HG02870 (cell line): ENCODE results near the gene TAGLN.
"Not testable (repeated sequence)": the region's sequence is repeated elsewhere in the genome, so short reads cannot be mapped to it uniquely, and the experiment has no call there.

Experiments
- ATAC-seq: cut with Tn5 transposase; IDR thresholded peaks from one replicate; pipeline ENCODE4 v1.9.1; 2021; ENCODE audit warnings: mild to moderate bottlenecking, moderate library complexity; ENCODE audit not compliant: unreplicated experiment

The TAGLN gene

GRCh38 chr11:117180661-117181585 lies 18.2 kb upstream of the TAGLN start:
- ATAC-seq, result no peak

- ATAC-seq, result no peak
Observed at GRCh38 chr11:117181586-117182550, 17.3 kb upstream of the TAGLN start.

DNA sequence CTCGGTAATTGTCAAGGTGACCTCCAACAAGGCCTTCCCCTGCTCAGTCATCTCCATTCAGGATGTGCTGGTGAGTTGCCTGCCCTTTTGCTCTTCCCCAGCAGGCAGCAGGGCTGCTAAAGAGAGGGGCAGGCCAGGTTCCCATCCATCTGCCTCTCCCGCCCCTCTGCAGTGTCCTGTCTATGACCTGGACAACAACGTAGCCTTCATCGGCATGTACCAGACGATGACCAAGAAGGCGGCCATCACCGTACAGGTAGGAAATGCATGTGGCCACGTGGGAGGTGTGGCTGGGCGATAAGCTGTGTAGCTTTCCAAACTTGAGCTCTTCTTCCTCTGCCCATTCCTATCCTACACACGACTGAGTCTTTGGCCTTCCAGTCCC lies 16.6 kb upstream of the TAGLN start:
- no peak for ATAC-seq

DNA sequence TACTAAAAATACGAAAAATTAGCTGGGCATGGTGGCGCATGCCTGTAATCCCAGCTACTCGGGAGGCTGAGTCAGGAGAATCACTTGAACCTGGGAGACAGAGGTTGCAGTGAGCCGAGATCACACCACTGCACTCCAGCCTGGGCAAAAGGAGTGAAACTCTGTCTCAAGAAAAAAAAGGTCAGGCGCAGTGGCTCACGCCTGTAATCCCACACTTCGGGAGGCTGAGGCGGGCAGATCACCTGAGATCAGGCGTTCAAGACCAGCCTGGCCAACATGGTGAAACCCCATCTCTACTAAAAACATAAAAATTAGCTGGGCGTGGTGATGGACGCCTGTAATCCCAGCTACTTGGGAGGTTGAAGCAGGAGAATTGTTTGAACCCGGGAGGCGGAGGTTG lies 16.0 kb upstream of the TAGLN start:
- ATAC-seq, result not testable (repeated sequence)

DNA sequence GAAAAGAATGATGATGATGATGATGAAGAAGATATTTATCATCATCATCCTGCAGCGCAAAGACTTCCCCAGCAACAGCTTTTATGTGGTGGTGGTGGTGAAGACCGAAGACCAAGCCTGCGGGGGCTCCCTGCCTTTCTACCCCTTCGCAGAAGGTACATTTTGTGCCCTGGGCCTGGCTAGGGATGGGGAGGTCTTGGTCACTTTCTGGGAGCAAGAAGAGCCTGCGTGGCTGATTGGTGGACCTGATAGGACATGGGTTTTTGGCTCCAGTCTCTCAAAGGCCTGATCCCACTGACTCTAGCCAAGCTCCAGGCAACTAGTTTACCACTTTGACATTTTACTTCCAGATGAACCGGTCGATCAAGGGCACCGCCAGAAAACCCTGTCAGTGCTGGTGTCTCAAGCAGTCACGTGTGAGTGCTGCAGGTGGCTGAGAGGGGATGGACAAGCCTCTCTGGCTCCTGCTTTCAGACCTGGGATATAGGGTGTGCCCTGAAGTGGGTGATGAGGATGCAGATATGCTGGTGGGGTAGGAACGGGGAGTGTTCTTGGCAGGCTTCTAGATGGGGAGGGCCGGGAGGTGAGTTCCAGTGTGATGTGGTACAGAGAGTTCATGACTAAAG lies 15.3 kb upstream of the TAGLN start:
- ATAC-seq, result no peak

- ATAC-seq, result no peak
Observed at GRCh38 chr11:117185736-117186430, 13.3 kb upstream of the TAGLN start.

DNA sequence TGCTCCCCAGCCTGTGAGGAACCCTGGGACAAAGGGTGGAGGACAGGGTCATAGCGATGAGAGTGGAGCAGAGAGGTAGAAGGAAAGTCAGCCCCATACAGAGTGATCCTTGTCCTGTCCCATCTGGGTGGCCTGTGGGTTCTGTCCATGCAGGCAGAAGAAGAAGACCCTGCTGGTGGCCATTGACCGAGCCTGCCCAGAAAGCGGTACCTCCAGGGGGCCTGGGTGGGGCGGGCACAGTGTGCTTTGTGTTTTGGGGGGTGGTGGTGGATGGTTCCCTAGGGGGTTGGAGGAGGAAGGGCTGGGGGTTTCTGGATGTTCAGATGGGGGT lies 12.8 kb upstream of the TAGLN start:
- ATAC-seq, result no peak

- no peak for ATAC-seq
Observed at GRCh38 chr11:117187007-117187406, 12.2 kb upstream of the TAGLN start.

DNA sequence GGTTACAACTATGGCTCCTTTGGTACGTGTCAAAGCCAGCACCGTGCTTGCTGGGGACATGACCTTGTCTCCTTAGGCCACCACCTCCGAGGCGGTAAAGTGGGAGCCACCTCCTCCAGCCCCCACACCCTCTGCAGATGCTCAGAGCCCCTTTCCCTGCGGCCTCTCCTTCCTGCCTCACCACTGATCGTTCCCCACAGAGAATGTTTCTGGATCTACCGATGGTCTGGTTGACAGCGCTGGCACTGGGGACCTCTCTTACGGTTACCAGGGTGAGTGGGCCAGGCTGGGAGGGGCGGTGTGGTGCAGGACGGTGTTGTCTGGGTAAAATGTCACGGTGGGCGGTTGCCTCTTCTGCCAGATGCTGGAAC lies 11.8 kb upstream of the TAGLN start:
- no peak for ATAC-seq

- no peak for ATAC-seq
Observed at GRCh38 chr11:117187799-117188481, 11.2 kb upstream of the TAGLN start.

DNA sequence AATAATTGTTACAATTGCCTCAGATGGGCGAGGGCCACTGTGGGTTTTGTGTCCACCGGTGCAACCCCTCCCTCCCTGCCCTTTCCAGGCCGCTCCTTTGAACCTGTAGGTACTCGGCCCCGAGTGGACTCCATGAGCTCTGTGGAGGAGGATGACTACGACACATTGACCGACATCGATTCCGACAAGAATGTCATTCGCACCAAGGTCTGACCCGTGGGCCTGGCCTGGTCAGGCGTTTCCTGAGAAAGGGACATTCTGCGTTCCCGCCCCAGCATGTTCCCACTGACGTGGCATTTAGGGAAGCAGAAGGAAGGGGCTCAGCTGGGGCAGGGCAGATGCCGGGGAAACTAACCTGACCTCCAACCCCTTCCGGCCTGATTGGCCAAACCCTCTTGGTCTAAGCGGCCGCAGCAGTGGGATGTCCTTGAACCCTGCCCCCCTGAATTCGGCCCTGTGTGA lies 10.5 kb upstream of the TAGLN start:
- no peak for ATAC-seq

DNA sequence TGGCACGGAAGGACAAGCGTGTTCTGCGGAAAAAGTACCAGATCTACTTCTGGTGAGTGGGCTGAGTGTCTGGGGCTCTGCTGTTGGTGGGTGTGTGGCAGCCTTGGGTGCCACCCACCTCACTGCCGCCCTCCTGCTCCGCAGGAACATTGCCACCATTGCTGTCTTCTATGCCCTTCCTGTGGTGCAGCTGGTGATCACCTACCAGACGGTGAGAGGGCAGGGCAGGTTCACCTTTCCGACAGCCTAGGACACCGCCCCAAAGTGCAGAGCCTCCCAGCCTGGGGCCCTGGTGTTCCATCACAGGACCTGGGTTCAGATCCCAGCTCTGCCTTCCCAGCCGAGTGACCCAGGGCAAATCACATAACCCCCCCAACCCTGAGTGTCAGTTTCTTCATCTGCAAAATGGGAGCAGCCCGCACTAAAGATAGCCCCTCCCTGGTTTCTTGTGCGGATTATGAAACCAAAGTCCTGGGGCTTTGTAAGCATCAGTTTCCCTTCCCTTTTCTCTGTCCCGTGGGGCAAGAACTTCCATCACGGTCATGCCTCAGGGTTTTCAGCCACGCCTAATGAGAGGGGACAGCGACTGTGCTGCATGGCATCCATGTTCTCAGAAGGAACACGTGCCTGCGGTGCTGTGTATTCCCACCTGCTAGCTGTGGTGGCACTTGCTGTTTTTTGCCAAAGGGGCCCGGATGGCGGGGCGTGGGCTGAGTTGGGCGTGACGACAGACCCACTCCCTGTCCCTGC lies 9.8 kb upstream of the TAGLN start:
- peak; percentile 43 for ATAC-seq

DNA sequence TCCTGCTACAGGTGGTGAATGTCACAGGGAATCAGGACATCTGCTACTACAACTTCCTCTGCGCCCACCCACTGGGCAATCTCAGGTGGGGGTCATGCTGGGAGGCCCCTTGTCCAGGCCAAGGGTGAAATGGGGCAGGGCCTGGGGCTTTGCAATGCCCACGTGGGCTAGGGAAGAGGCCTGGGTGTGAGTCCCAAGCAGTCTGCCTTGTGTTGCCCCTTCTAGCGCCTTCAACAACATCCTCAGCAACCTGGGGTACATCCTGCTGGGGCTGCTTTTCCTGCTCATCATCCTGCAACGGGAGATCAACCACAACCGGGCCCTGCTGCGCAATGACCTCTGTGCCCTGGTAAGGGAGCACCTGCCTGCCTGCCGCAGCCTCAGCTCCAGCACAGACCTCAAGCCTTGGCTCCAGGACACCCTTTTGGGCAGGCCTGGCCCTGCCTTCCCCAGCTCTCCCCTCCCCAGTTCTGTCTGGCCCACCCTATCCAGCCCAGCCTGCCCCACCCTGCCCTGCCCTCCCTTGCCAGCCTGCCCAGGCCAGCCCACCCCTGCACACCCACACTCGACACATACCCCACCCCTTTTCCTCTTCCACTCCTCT lies 9.1 kb upstream of the TAGLN start:
- no peak for ATAC-seq

GRCh38 chr11:117191680-117192400 lies 7.3 kb upstream of the TAGLN start:
- ATAC-seq, result no peak

DNA sequence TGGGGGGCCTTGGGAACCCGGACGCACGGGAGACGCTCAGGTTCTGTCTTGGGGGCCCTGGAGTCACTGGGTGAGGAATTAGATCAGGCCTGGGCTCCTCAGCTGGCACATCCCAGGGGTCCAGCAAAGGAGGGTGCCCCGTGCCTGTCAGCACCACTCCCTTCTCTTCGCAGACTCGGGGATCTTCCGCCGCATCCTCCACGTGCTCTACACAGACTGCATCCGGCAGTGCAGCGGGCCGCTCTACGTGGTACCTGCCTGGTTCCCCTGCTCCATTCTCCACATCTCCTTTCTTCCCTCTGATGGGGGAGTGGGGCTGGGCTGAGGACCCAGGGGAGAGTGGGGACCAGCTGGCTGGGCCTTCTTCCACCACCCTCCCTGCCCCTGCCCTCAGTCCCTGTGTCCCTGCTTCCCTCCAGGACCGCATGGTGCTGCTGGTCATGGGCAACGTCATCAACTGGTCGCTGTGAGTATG lies 6.7 kb upstream of the TAGLN start:
- ATAC-seq, result no peak

DNA sequence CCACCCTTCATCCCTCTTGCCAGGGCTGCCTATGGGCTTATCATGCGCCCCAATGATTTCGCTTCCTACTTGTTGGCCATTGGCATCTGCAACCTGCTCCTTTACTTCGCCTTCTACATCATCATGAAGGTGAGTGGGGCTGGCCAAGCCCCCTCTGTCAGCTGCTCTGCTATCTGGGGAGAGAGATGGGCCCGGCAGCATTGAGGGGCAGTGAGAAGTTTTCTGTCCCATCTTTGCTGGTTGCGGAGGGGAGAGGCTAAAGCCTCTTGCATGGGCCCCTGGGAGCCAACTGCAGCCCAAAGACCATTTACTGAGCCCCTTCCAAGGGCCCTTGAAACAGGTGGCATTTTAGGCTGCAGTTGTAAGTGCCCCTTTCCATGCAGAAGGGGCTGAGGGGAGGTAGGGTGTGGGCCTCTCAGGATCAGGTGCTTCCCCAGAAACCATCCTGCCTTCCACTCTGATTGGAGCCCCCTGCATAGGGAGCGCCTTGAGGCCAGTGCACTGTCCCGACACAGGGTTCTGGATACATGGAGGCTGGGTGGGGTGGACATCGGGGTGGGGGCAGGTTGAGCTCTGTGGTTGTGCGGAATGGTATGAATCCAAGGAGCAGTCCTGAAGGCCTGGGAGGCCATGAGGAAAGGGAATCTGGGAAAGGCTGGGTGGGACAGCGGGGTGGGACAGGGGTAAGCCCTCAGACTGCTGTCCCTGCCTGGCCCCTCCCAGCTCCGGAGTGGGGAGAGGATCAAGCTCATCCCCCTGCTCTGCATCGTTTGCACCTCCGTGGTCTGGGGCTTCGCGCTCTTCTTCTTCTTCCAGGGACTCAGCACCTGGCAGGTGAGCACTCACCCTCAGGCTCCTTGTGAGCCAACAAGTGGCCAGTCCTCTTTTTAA lies 5.8 kb upstream of the TAGLN start:
- no peak for ATAC-seq

DNA sequence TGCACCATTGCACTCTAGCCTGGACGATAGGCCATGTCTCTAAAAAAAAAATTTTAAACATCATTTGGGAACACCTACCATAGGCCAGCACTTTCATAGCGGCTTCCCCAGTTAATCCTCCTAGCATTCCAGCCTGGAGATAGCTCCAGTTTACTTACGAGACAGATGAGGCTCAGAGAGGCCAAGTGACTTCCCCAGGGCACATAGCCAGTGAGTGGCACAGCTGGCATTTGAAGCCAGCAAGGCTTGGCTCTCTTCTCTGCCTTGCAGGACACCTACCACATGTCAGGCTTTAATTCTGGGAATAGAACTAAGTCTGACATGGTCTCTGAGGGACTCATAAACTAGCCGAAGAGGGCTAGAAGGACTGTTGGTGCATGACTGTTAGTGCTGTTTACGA lies 4.9 kb upstream of the TAGLN start:
- ATAC-seq, result no peak
